EH (cell line): Measurements from ENCODE around the gene OR5K3.
"Not testable (repeated sequence)": the region's sequence is repeated elsewhere in the genome, so short reads cannot be mapped to it uniquely, and the experiment has no call there.

Source experiments
- DNase-seq: peaks from one replicate; pipeline ENCODE4 v3.0.0-alpha.2; 2015; ENCODE audit warnings: low read depth

The OR5K3 gene, protein sequence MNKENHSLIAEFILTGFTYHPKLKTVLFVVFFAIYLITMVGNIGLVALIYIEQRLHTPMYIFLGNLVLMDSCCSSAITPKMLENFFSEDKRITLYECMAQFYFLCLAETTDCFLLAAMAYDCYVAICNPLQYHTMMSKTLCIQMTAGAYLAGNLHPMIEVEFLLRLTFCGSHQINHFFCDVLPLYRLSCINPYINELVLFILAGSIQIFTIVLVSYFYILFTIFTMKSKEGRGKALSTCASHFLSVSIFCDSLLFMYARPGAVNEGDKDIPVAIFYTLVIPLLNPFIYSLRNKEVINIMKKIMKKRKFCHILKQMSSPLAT

GRCh38 chr3:98390366-98390765 is at the start of gene OR5K3:
Gene OR5K3, plus strand, starts transcription at chr3:98390666. Its CDS starts 0 bp downstream, at chr3:98390666.
- no peak for DNase-seq

- DNase-seq, result no peak
These were observed 48.7 kb upstream of the OR5K3 start for GRCh38 chr3:98341758-98342157.

DNA sequence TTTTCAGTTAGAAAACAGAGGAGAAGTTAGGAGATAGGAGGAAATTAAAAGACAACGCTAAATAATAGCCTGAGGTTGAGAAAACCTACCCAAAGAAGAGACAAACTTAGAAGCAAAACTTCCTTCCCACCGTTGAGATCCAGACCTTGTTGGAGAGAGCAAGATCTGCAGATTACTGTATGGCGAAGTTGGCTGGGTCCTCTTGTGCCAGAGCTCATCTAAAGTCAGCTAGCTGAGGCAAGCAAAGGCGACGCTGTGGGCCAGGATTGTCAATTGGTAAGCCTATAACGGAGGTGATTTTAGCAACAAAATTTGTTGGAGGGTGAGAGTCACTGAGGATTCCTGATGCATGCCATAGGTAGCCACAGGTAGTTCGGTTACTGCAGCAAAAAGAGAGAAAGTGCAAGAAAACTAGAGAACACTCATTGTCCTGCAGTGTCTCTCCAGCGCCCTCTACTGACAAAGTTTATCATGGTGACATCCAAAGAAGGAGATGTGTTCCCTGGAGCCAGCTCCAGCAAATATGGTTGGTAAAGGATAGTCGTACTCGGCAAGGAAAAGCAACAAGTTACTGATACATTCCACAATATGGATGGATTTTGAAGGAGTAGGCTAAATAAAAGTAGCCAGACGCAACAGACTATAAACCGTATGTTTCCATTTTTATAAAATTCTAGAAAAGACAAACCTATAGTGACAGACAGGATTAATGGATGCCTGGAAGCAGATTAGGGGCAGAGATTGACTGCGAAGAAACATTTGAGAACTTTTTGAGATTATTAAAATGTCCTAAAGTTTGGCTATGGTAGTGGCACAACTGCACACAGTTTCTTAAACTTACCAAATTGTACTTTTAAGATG is 46.6 kb upstream of the OR5K3 start:
- DNase-seq, result peak; percentile 49

GRCh38 chr3:98350082-98350481 is 40.4 kb upstream of the OR5K3 start:
- DNase-seq, result no peak

DNA sequence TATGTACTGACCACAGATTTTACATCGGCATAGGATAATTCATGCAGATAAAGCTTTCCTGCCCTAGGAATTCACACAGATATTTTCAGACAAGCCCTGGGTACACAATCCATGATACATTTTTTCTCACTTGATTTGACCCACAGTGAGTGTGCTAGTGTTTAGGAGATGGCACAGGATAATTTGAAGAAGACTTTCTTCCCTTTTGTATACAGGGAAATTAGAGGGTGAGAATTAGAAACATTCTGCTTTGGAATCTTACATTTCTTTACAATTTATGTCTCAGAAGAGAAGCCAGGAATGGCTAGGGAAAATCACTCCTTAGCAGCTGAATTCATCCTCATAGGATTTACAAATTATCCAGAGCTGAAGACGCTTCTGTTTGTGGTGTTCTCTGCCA is 36.9 kb upstream of the OR5K3 start, which contains the start of gene OR5K4:
OR5K4 (plus strand) TSS at position 301 of the 400 bp plus-strand sequence; CDS start at position 301, 0 bp downstream.
- no peak for DNase-seq

DNA sequence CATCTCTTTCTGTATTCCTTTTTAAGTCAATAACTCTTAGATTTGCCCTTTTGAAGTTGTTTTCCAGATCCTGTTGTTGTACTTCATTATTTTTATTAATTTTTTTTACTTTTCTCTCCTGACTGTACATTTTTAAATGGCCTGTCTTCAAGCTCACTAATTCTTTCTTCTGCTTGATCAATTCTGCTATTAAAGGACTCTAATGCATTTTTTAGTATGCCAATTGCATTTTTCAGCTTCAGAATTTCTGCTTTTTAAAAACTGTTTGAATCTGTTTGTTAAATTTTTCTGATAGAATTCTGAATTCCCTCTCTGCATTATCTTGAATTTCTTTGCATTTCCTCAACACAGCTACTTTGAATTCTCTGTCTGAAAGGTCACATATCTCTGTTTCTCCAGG is 31.2 kb upstream of the OR5K3 start:
- DNase-seq, result no peak

- DNase-seq, result peak; percentile 7
These were observed 30.3 kb upstream of the OR5K3 start for GRCh38 chr3:98359993-98360675.

- no peak for DNase-seq
These were observed 29.8 kb upstream of the OR5K3 start for GRCh38 chr3:98360681-98361080.

- DNase-seq, result no peak
These were observed 29.2 kb upstream of the OR5K3 start for GRCh38 chr3:98361289-98361688.

- DNase-seq, result no peak
These were observed 22.8 kb upstream of the OR5K3 start for GRCh38 chr3:98367464-98368246.

- DNase-seq, result no peak
These were observed 19.3 kb upstream of the OR5K3 start for GRCh38 chr3:98371186-98371585.

DNA sequence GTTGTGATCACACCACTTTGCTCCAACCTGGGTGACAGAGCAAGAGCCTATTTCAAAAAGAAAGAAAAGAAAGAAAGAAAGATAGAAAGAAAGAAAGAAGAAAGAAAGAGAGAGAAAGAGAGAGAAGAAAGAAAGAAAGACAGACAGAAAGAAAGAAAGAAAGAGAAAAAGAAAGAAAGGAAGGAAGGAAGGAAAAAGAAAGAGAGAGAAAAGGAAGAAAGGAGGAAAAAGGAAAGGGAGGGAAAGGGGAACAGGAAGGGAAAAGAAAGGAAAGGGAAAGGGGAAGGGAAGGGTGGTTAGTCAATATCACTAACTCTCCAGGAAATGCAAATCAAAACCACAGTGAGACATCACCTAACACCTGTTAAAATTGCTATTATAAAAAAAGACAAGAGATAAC is 18.6 kb upstream of the OR5K3 start:
- DNase-seq, result no peak

- DNase-seq, result no peak
These were observed 18.0 kb upstream of the OR5K3 start for GRCh38 chr3:98372445-98372844.

- no peak for DNase-seq
These were observed 13.8 kb upstream of the OR5K3 start for GRCh38 chr3:98376631-98377030.

DNA sequence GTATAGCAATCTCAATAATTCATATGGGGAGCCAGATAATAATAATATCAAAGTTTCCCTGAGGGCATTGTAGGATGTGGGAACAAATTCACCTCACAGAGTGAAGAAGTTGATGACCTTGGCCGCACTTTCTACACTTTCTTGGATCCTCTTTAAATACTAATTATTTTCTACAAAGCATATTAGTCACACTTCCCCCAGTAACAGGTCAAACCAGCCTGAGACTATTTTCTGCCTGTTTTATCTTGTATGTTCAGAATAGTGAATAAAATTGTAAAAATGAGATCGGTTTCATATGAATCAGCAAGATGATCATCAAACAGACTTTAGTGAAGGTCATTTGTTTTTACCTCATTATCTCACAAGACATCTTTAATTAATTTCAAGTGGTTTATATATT is 2.3 kb upstream of the OR5K3 start:
- no peak for DNase-seq

GRCh38 chr3:98395101-98395500 is 4.6 kb downstream of the OR5K3 start:
- DNase-seq, result no peak

- not testable (repeated sequence) for DNase-seq
These were observed 6.0 kb downstream of the OR5K3 start for GRCh38 chr3:98396482-98396881.

- DNase-seq, result no peak
These were observed 8.0 kb downstream of the OR5K3 start for GRCh38 chr3:98398513-98398912.

DNA sequence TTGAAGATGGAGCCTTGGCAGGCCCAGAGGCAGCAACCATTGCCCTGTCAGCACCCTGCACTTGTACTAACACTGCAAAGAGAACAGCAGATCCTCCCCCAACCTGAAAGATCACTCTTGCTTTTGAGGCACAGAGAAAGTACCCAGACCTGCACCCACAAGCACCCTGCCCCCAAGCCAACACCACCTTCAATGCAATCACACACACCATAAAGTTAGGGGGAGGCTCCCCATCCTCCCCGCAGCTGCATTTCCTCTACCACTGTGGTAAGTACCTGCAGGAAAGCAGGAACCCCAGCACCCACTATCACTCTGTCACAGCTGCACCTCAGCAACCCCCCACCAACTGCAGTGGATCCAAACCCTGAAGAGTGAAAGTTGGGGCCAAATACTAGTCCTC is 12.0 kb downstream of the OR5K3 start:
- DNase-seq, result no peak

DNA sequence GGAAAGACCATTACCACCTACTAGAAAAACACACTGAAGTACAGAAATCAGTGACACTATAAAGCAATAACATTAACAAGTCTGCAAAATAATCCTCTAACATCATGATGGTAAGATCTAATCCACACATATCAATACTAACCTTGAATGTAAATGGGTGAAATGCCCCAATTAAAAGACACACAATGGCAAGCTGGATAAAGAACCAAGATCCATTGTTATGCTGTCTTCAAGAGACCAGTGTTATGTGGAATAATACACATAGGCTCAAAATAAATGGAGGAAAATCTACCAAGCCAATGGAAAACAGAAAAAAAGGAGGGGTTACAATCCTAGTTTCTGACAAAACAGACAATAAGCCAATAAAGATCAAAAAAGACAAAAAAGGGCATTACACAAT is 13.5 kb downstream of the OR5K3 start:
- DNase-seq, result no peak

DNA sequence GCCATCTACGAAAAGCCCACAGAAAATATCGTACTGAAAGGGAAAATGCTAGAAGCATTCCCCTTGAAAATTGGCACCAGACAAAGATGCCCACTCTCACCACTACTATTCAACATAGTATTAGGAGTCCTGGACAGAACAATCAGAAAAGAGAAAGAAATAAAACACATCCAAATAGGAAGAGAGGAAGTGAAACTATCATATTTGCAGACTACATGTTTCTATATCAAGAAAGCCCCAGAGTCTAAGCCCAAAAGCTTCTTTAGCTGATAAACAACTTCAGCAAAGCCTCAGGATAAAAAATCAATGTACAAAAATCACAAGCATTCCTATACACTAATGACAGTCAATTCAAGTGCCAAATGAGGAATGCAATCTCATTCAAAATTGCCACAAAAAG is 15.6 kb downstream of the OR5K3 start:
- DNase-seq, result no peak

DNA sequence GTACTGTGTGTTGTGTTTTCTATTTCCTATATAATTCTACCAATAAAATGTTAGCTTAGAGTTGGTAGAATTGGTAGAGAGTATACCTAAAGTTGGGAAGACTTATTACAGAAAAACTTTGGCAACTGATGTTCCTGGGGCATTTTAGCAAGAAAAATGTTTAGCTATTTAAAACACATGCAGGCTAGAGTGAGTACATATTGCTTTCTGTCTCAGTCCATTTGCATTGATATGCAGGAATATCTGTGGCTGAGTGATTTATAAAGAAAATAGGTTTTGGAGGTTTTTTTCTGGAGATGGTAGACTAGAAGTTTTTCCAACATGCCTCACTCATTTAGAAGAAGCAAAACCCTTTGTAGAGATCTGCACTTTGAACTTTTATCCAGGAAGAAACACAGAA is 42.1 kb downstream of the OR5K3 start:
- DNase-seq, result no peak
